Breast epithelium (tissue), 4 donors: ENCODE measurements around the gene HELZ. TPM values are rescaled to one million over a fixed set of nuclear protein-coding genes. Genes with fewer than 3 reads are reported as not detected.
"Not testable (repeated sequence)": the region's sequence is repeated elsewhere in the genome, so short reads cannot be mapped to it uniquely, and the experiment has no call there.

ENCODE experiments used
- DNase-seq, 2 donors: peaks; one replicate each; pipeline ENCODE4 v3.0.0-alpha.2; 2019; ENCODE audit warnings: low spot score in 2 of 2
- H3K27ac ChIP-seq, 2 donors: fragments of 200-600 bp; sonication (generic) in 1 of 2; one replicate each; pipeline ENCODE4 v1.5.1; 2016 to 2019; ENCODE audit warnings: mild to moderate bottlenecking in 1 of 2
- H3K27me3 ChIP-seq, 2 donors: fragments of 200-600 bp; sonication (generic) in 1 of 2; one replicate each; pipeline versions ENCODE4 v1.5.1 to v1.6.0; 2017 to 2019; ENCODE audit warnings: control low read depth in 1 of 2, mild to moderate bottlenecking in 1 of 2
- H3K36me3 ChIP-seq: fragments of 200-600 bp; one replicate; pipeline ENCODE4 v1.5.1; 2019
- H3K4me1 ChIP-seq, 2 donors: fragments of 200-600 bp; sonication (generic); one replicate each; pipeline ENCODE4 v1.5.1; 2016 to 2019; ENCODE audit warnings: control low read depth in 1 of 2
- H3K4me3 ChIP-seq, 3 donors: fragments of 200-600 bp; sonication (generic); 1 replicate in 2 of 3; 2 replicates in 1 of 3; pipeline ENCODE4 v1.5.1; 2016 to 2019; ENCODE audit warnings: mild to moderate bottlenecking in 3 of 3, moderate library complexity in 2 of 3
- H3K9me3 ChIP-seq, 2 donors: fragments of 200-600 bp; sonication (generic) in 1 of 2; one replicate each; pipeline ENCODE4 v1.5.1; 2016 to 2019; ENCODE audit warnings: control low read depth in 1 of 2
- POLR2A ChIP-seq: fragments of 450-650 bp; IDR thresholded peaks from one replicate; pipeline ENCODE4 v1.6.1; 2016; ENCODE audit warnings: antibody characterized with exemption, mild to moderate bottlenecking, moderate library complexity
- POLR2AphosphoS5 ChIP-seq, 3 donors: sonication (generic); formaldehyde crosslinking; IDR thresholded peaks; one replicate each; pipeline ENCODE4 v1.6.1; 2017; ENCODE audit warnings: antibody characterized with exemption in 3 of 3
- intact Hi-C: fragments of 100-400 bp; cut with DNase I; formaldehyde crosslinking; loops from one replicate; pipeline ENCODE4 v1.15.1; 2023; ENCODE audit warnings: low total_unique reads
- total RNA-seq, 3 donors: library from RNA; depleted of rRNA; stranded (reverse); fragments of >200 nt; gene quantifications; one replicate each; pipeline ENCODE4 v1.1.0, GENCODE V29; 2016
- TF ChIP-seq, protein P1 (sequence below), 3 donors: fragments of 450-650 bp; IDR thresholded peaks; one replicate each; pipeline ENCODE4 v1.5.1; 2016 to 2017; ENCODE audit warnings: antibody characterized with exemption in 3 of 3, mild to moderate bottlenecking in 3 of 3, moderate library complexity in 3 of 3

Gene HELZ
- total RNA-seq, 3 donors from 2014 or later: 66.5 to 104 (median 79.8) TPM

DNA sequence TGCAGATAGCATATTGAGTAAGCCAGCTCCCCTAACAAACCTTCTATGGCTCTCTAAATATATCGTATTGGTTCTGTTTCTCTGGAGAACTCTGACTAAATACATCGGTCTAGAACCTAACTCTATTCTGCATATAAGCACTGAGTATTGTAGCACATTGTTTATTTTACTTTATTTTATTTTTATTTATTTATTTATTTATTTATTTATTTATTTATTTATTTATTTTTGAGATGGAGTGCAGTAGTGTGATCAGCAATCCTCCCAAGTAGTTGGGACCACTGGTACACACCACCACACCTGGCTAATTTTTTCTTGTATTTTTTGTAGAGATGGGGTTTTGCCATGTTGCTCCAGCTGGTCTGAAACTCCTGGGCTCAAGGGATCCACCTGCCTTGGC is 28.9 kb upstream of the HELZ start:
- no peak for DNase-seq
- Histone ChIP-seq H3K4me3 (no peak overlapping the region), H3K9me3 (no peaks in the 10 kb centered on the region), H3K27ac (no peak overlapping the region), H3K4me1 (no peaks in the 10 kb centered on the region), H3K27me3 (no peaks in the 10 kb centered on the region), H3K36me3 (no peaks in the 10 kb centered on the region)
- intact Hi-C loops: no loop called here
- TF ChIP-seq, protein P1, sequence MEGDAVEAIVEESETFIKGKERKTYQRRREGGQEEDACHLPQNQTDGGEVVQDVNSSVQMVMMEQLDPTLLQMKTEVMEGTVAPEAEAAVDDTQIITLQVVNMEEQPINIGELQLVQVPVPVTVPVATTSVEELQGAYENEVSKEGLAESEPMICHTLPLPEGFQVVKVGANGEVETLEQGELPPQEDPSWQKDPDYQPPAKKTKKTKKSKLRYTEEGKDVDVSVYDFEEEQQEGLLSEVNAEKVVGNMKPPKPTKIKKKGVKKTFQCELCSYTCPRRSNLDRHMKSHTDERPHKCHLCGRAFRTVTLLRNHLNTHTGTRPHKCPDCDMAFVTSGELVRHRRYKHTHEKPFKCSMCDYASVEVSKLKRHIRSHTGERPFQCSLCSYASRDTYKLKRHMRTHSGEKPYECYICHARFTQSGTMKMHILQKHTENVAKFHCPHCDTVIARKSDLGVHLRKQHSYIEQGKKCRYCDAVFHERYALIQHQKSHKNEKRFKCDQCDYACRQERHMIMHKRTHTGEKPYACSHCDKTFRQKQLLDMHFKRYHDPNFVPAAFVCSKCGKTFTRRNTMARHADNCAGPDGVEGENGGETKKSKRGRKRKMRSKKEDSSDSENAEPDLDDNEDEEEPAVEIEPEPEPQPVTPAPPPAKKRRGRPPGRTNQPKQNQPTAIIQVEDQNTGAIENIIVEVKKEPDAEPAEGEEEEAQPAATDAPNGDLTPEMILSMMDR (IDR thresholded peaks at IDR 0.05): no peak
- TF ChIP-seq POLR2A (no peak), POLR2AphosphoS5 (IDR thresholded peaks at IDR 0.05) (no peak)

DNA sequence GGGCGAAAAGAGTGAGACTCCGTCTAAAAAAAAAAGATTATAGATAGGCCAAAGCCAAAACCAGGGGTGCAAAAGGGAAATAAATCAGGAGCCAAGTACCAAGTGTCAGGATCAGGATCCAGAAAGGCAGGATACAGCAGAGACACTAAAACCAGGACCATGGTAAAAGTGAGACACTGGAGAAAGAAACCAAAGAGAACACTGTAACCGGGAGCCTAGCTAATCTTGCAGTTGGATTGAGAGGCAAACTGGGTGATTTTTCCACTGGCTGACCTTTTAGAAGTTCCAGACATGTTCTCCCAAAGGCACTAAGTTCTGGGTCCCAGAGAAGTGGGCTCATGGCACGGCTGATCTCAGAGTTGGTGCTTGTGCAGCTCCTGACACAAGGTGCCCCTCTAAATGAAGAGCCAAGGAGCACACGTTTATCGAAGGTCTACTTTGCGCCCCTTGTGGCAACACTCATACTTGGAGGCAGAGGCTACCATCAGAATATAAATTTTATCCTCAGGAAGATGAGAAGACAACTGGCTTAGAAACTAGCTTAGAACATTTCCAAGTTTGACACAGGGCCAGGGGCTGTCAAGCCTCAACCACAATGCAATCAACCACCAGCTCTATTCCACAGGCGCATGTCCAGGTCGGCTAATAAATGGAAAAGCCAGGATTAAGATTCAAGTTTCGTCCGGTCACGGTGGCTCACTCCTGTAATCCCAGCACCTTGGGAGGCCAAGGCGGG is 27.5 kb upstream of the HELZ start:
- TF ChIP-seq POLR2AphosphoS5 (IDR thresholded peaks at IDR 0.05) (no peak), POLR2A (no peak)
- TF ChIP-seq, protein P1 (IDR thresholded peaks at IDR 0.05): no peak
- no peak for DNase-seq
- no peak overlapping the region for H3K4me3 ChIP-seq
- H3K36me3 ChIP-seq: no peaks in the 10 kb centered on the region
- H3K9me3 ChIP-seq: no peaks in the 10 kb centered on the region
- H3K27ac ChIP-seq: no peak overlapping the region
- no peaks in the 10 kb centered on the region for H3K4me1 ChIP-seq
- intact Hi-C loops: no loop called here
- no peaks in the 10 kb centered on the region for H3K27me3 ChIP-seq

DNA sequence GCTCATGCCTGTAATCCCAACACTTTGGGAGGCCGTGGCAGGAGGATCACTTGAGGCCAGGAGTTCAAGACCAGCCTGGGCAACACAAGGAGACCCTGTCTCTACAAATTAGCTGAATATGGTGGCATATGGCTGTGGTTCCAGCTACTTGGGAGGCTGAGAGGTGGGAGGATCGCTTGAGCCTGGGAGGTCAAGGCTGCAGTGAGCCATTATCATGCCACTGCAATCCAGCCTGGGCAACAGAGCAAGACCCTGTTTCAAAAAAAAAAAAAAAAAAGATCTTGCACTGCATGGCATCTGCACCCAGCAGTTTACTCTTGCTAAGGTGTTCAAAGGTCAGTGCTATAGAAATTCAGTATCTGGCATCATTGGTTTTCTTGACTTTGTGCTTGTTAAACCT is 26.2 kb upstream of the HELZ start:
- H3K4me3 ChIP-seq, DNase-seq, H3K4me1 ChIP-seq, intact Hi-C loops, H3K27ac ChIP-seq, H3K9me3 ChIP-seq, H3K27me3 ChIP-seq, H3K36me3 ChIP-seq: not testable (repeated sequence)

DNA sequence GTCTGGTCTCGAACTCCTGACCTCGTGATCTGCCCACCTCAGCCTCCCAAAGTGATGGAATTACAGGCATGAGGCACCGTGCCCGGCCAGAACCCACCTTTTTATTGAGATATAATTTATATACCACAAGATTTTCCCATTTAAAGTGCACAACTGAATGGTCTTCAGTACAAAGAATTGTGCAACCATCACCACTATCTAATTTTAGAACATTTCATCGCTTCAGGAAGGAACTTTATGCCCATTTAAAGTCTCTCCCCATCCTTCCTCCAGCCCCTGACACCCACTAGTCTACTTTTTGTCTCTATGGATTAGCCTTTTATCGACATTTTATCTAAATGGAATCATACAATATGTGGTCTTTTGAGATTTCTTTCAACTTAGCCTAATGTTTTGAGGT is 25.4 kb upstream of the HELZ start:
- intact Hi-C loops: no loop called here
- Histone ChIP-seq H3K4me3 (no peak overlapping the region), H3K27ac (no peak overlapping the region), H3K36me3 (no peaks in the 10 kb centered on the region), H3K4me1 (no peaks in the 10 kb centered on the region), H3K9me3 (no peaks in the 10 kb centered on the region), H3K27me3 (no peaks in the 10 kb centered on the region)
- DNase-seq: no peak
- TF ChIP-seq, protein P1 (IDR thresholded peaks at IDR 0.05): no peak
- TF ChIP-seq POLR2AphosphoS5 (IDR thresholded peaks at IDR 0.05) (no peak), POLR2A (no peak)

DNA sequence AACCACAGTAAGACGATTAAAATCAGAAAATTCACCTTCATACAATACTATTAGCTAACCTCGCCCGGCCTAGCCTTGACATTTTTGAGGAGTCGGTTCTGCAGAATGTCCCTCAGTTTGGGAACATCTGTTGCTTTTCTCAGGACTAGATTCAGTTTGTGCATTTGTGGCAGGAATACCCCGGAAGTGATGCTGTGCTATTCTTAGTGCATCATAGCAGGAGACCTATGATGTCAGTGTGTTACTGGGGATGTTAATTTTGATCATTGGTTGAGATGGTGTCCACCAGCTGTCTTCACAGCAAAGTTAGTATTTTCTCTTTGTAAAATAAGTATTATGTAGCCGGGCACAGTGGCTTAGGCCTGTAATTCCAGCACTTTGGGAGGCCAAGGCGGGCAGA is 21.5 kb upstream of the HELZ start:
- H3K4me3 ChIP-seq: no peak overlapping the region
- peak in 1 of 2 donors; percentile 6 for DNase-seq
- no peaks in the 10 kb centered on the region for H3K4me1 ChIP-seq
- H3K9me3 ChIP-seq: no peaks in the 10 kb centered on the region
- no peak overlapping the region for H3K27ac ChIP-seq
- TF ChIP-seq, protein P1 (IDR thresholded peaks at IDR 0.05): no peak
- TF ChIP-seq POLR2A (no peak), POLR2AphosphoS5 (IDR thresholded peaks at IDR 0.05) (no peak)
- H3K27me3 ChIP-seq: no peaks in the 10 kb centered on the region
- intact Hi-C loops: no loop called here
- no peaks in the 10 kb centered on the region for H3K36me3 ChIP-seq
